Measurements from ENCODE around the gene BCL2L1.
"Not testable (repeated sequence)": the region's sequence is repeated elsewhere in the genome, so short reads cannot be mapped to it uniquely, and the experiment has no call there.

BCL2L1 gene

DNA sequence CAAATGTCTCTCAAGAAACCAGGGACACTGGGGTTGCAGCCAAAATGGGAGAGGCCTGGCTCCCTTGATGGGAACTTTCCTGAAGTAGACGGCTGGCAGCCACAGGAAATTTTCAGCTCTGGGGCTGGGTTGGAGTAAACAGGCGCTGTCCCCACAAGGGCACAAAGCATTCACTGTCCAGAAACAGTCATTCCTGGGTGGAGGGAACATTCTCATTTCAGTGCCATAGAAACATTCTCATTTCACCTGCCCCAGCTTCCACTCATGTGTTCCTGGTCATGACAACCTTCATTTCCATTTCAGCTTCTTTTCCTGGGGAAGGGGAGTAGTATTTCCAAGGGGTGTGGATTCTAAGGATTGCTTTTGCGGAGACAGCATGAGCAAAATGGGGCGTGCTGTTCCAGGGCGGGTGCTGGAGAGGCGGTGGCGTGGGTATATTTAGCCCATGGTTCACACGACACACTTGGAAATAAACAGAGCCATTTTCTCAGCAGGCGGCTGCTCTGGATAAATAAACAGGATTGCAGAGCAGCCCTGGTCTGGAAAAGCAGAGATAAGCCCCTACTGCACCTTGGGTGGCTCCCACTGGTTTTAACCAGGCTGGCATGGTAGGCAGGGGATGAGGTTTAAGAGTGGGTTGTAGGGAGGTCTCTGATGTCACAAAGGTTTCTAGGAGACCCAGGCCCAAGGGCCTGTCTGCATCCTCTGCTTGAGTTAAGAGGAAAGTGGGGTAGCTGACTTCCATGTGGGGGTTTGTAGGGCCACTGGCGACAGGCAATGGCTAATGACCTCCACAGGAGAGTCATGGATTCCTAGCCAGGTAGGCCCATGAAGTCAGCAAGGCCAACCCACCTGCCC is 52.1 kb downstream of the BCL2L1 start:
- H3F3A ChIP-seq (ENCODE audit: insufficient read depth, low read length) = no peaks in the 10 kb centered on the region; the same call in 1 of the 2 replicates
- H3K4me2 ChIP-seq (ENCODE audit: low read length) = no peak overlapping the region
- H4K20me1 ChIP-seq (ENCODE audit: insufficient read depth, low read length) = no peaks in the 10 kb centered on the region
- no peaks in the 10 kb centered on the region for H3K79me2 ChIP-seq (ENCODE audit: insufficient read depth, low read length)
- H3K27ac ChIP-seq (ENCODE audit: low read depth, low read length, poor library complexity, severe bottlenecking) = no peak overlapping the region
- no peak overlapping the region for H2AFZ ChIP-seq (ENCODE audit: low read length)
- H3K36me3 ChIP-seq (ENCODE audit: insufficient read depth, low read length) = peaks cover 15% of the 10 kb centered on the region; the same call in 1 of the 2 replicates
- no peaks in the 10 kb centered on the region for H3K27me3 ChIP-seq (ENCODE audit: insufficient read depth, low read length)
- TF ChIP-seq EZH2 (IDR thresholded peaks at IDR 0.05; ENCODE audit: borderline replicate concordance, low read length) (no peak), CTCF (IDR thresholded peaks at IDR 0.05; ENCODE audit: low read length) (no peak)
- H3K9me3 ChIP-seq (ENCODE audit: low read length) = no peaks in the 10 kb centered on the region
- H3K9ac ChIP-seq (ENCODE audit: low read length) = no peak overlapping the region
- no peak overlapping the region for H3K4me3 ChIP-seq (ENCODE audit: low read depth, low read length, poor library complexity, severe bottlenecking)
- no peaks in the 10 kb centered on the region for H3K9me2 ChIP-seq (ENCODE audit: low read depth, low read length)
- peaks cover 39% of the 10 kb centered on the region for H3K4me1 ChIP-seq (ENCODE audit: insufficient read depth, low read length, severe bottlenecking)

GRCh38 chr20:31669876-31670275 is 52.8 kb downstream of the BCL2L1 start:
- Histone ChIP-seq H3K27ac (ENCODE audit: low read depth, low read length, poor library complexity, severe bottlenecking) (no peak overlapping the region), H3K4me2 (ENCODE audit: low read length) (no peak overlapping the region)

DNA sequence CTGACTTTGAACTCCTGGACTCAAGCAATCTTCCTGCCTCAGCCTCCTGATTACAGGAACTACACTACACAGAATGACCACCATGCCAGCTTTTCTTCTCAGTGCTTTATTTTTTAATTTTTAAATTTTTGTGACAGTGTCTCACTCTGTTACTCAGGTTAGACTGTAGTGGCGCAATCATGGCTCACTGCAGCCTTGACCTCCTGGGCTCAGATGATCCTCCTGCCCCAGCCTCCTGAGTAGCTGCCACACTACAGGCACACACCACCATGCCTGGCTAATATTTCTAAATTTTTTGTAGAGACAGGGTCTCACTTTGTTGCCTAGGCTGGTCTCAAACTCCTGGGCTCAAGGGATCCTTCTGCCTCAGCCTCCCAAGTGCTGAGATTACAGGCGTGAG is 53.7 kb downstream of the BCL2L1 start:
- not testable (repeated sequence) for H4K20me1 ChIP-seq (ENCODE audit: insufficient read depth, low read length); H3K9ac ChIP-seq (ENCODE audit: low read length); H3F3A ChIP-seq (ENCODE audit: insufficient read depth, low read length); H3K27me3 ChIP-seq (ENCODE audit: insufficient read depth, low read length); H3K79me2 ChIP-seq (ENCODE audit: insufficient read depth, low read length); H3K4me2 ChIP-seq (ENCODE audit: low read length); H3K9me2 ChIP-seq (ENCODE audit: low read depth, low read length); H3K9me3 ChIP-seq (ENCODE audit: low read length); H2AFZ ChIP-seq (ENCODE audit: low read length); H3K4me3 ChIP-seq (ENCODE audit: low read depth, low read length, poor library complexity, severe bottlenecking); H3K27ac ChIP-seq (ENCODE audit: low read depth, low read length, poor library complexity, severe bottlenecking)
- H3K4me1 ChIP-seq (ENCODE audit: insufficient read depth, low read length, severe bottlenecking) = peaks cover 28% of the 10 kb centered on the region
- H3K36me3 ChIP-seq (ENCODE audit: insufficient read depth, low read length) = peaks cover 30% of the 10 kb centered on the region; the same call in 1 of the 2 replicates

More at GRCh38 chr20:31669876-31670275, 52.8 kb downstream of the BCL2L1 start:
- H3K9me3 ChIP-seq (ENCODE audit: low read length) = no peaks in the 10 kb centered on the region
- H2AFZ ChIP-seq (ENCODE audit: low read length) = no peak overlapping the region
- H3K9ac ChIP-seq (ENCODE audit: low read length) = no peak overlapping the region
- no peaks in the 10 kb centered on the region for H4K20me1 ChIP-seq (ENCODE audit: insufficient read depth, low read length)
- H3K27me3 ChIP-seq (ENCODE audit: insufficient read depth, low read length) = no peaks in the 10 kb centered on the region
- peaks cover 32% of the 10 kb centered on the region for H3K4me1 ChIP-seq (ENCODE audit: insufficient read depth, low read length, severe bottlenecking)
- TF ChIP-seq CTCF (IDR thresholded peaks at IDR 0.05; ENCODE audit: low read length) = no peak
- no peak for TF ChIP-seq EZH2 (IDR thresholded peaks at IDR 0.05; ENCODE audit: borderline replicate concordance, low read length)
- peaks cover 22% of the 10 kb centered on the region; the same call in 1 of the 2 replicates for H3K36me3 ChIP-seq (ENCODE audit: insufficient read depth, low read length)
- no peak overlapping the region for H3K4me3 ChIP-seq (ENCODE audit: low read depth, low read length, poor library complexity, severe bottlenecking)
- H3F3A ChIP-seq (ENCODE audit: insufficient read depth, low read length) = no peaks in the 10 kb centered on the region; the same call in 1 of the 2 replicates
- H3K9me2 ChIP-seq (ENCODE audit: low read depth, low read length) = no peaks in the 10 kb centered on the region
- no peaks in the 10 kb centered on the region for H3K79me2 ChIP-seq (ENCODE audit: insufficient read depth, low read length)

Data from OCI-LY1 (cell line).